ENCODE measurements around the gene AUH. TPM values are rescaled to one million over a fixed set of nuclear protein-coding genes. Genes with fewer than 3 reads are reported as not detected.

AUH gene
- polyA plus RNA-seq, 1 donor from 2014 or later = 42.6 TPM

GRCh38 chr9:91285729-91286353 lies 75.9 kb downstream of the AUH start:
- Histone ChIP-seq H3F3A (ENCODE audit: insufficient read depth, low read length, poor library complexity, severe bottlenecking) (no peaks in the 10 kb centered on the region), H3K4me2 (ENCODE audit: low read length) (no peak overlapping the region), H3K9ac (ENCODE audit: low read length) (no peak overlapping the region), H3K79me2 (replicated peaks; ENCODE audit: insufficient read depth, low read length) (no peaks in the 10 kb centered on the region), H3K9me3 (ENCODE audit: low read length) (no peaks in the 10 kb centered on the region), H3K27ac (ENCODE audit: low read length) (no peak overlapping the region), H2AFZ (ENCODE audit: low read depth, low read length) (no peak overlapping the region), H3K4me3 (ENCODE audit: low read length) (no peak overlapping the region), H3K27me3 (ENCODE audit: insufficient read depth, low read depth, low read length) (no peaks in the 10 kb centered on the region), H4K20me1 (ENCODE audit: insufficient read depth) (no peaks in the 10 kb centered on the region), H3K36me3 (ENCODE audit: insufficient read depth, low read length) (no peaks in the 10 kb centered on the region), H3K9me2 (ENCODE audit: insufficient read depth, low read length) (no peaks in the 10 kb centered on the region)
- no peak for TF ChIP-seq CTCF (IDR thresholded peaks at IDR 0.05; ENCODE audit: poor library complexity, severe bottlenecking)

GRCh38 chr9:91282292-91282691 lies 79.4 kb downstream of the AUH start:
- H3K9me2 ChIP-seq (ENCODE audit: insufficient read depth, low read length) = no peaks in the 10 kb centered on the region
- H3F3A ChIP-seq (ENCODE audit: insufficient read depth, low read length, poor library complexity, severe bottlenecking) = no peaks in the 10 kb centered on the region
- H3K4me2 ChIP-seq (ENCODE audit: low read length) = no peak overlapping the region
- H3K27ac ChIP-seq (ENCODE audit: low read length) = no peak overlapping the region
- H3K9me3 ChIP-seq (ENCODE audit: low read length) = no peaks in the 10 kb centered on the region
- no peaks in the 10 kb centered on the region for H3K36me3 ChIP-seq (ENCODE audit: insufficient read depth, low read length)
- H3K4me3 ChIP-seq (ENCODE audit: low read length) = no peak overlapping the region
- H2AFZ ChIP-seq (ENCODE audit: low read depth, low read length) = no peak overlapping the region
- TF ChIP-seq REST (IDR thresholded peaks at IDR 0.05; ENCODE audit: borderline replicate concordance) (no peak), EP300 (conservative IDR thresholded peaks at IDR 0.05; ENCODE audit: poor library complexity, severe bottlenecking) (no peak), SMC3 (conservative IDR thresholded peaks at IDR 0.05; ENCODE audit: poor library complexity) (no peak)
- H3K79me2 ChIP-seq (replicated peaks; ENCODE audit: insufficient read depth, low read length) = no peaks in the 10 kb centered on the region
- H4K20me1 ChIP-seq (ENCODE audit: insufficient read depth) = no peaks in the 10 kb centered on the region
- H3K9ac ChIP-seq (ENCODE audit: low read length) = no peak overlapping the region
- H3K27me3 ChIP-seq (ENCODE audit: insufficient read depth, low read depth, low read length) = no peaks in the 10 kb centered on the region

GRCh38 chr9:91279296-91280204 lies 82.2 kb downstream of the AUH start:
- no peaks in the 10 kb centered on the region for H3K9me2 ChIP-seq (ENCODE audit: insufficient read depth, low read length)
- H3K27me3 ChIP-seq (ENCODE audit: insufficient read depth, low read depth, low read length) = no peaks in the 10 kb centered on the region
- no peak overlapping the region for H3K4me2 ChIP-seq (ENCODE audit: low read length)
- no peak overlapping the region for H3K27ac ChIP-seq (ENCODE audit: low read length)
- H3K4me3 ChIP-seq (ENCODE audit: low read length) = no peak overlapping the region
- no peak overlapping the region for H3K9ac ChIP-seq (ENCODE audit: low read length)
- no peaks in the 10 kb centered on the region for H3F3A ChIP-seq (ENCODE audit: insufficient read depth, low read length, poor library complexity, severe bottlenecking)
- H3K36me3 ChIP-seq (ENCODE audit: insufficient read depth, low read length) = no peaks in the 10 kb centered on the region
- H2AFZ ChIP-seq (ENCODE audit: low read depth, low read length) = no peak overlapping the region
- TF ChIP-seq SMC3 (conservative IDR thresholded peaks at IDR 0.05; ENCODE audit: poor library complexity) = no peak
- TF ChIP-seq EP300 (conservative IDR thresholded peaks at IDR 0.05; ENCODE audit: poor library complexity, severe bottlenecking) = peak; percentile 66
- H3K79me2 ChIP-seq (replicated peaks; ENCODE audit: insufficient read depth, low read length) = no peaks in the 10 kb centered on the region
- no peaks in the 10 kb centered on the region for H4K20me1 ChIP-seq (ENCODE audit: insufficient read depth)
- H3K9me3 ChIP-seq (ENCODE audit: low read length) = no peaks in the 10 kb centered on the region
